Measurements from ENCODE around the gene CELF4. TPM values are rescaled to one million over a fixed set of nuclear protein-coding genes. Genes with fewer than 3 reads are reported as not detected.

Gene CELF4
- total RNA-seq, 2 donors from 2014 or later = 1.4 TPM; not detected in 1

- Histone ChIP-seq H3K4me1 (no peaks in the 10 kb centered on the region), H3K9ac (ENCODE audit: low read depth in 2 of 2, low read length in 2 of 2) (no peak overlapping the region), H3K27ac (no peak overlapping the region), H3K27me3 (no peaks in the 10 kb centered on the region), H3K36me3 (no peaks in the 10 kb centered on the region), H3K9me3 (no peaks in the 10 kb centered on the region), H3K4me3 (no peak overlapping the region)
- no peak for TF ChIP-seq CTCF (IDR thresholded peaks at IDR 0.05)
- intact Hi-C loops (cut with DNase I) = loop anchor here (5.0 kb wide), 1 partner anchor 196 kb away; no protein-coding TSS in a partner anchor
- DNase-seq = no peak
These were observed 224.0 kb downstream of the CELF4 start for GRCh38 chr18:37341473-37342086.

GRCh38 chr18:37341016-37341415 lies 224.6 kb downstream of the CELF4 start:
- Histone ChIP-seq H3K27ac (no peak overlapping the region), H3K27me3 (no peaks in the 10 kb centered on the region), H3K36me3 (no peaks in the 10 kb centered on the region), H3K4me1 (no peaks in the 10 kb centered on the region), H3K4me3 (no peak overlapping the region), H3K9me3 (no peaks in the 10 kb centered on the region), H3K9ac (ENCODE audit: low read depth in 2 of 2, low read length in 2 of 2) (no peak overlapping the region)
- TF ChIP-seq CTCF (IDR thresholded peaks at IDR 0.05) = no peak
- intact Hi-C loops (cut with DNase I) = loop anchor here (5.0 kb wide), 1 partner anchor 196 kb away; no protein-coding TSS in a partner anchor
- no peak for DNase-seq

GRCh38 chr18:37339701-37340215 lies 225.8 kb downstream of the CELF4 start:
- H3K4me1 ChIP-seq = no peaks in the 10 kb centered on the region
- H3K27me3 ChIP-seq = no peaks in the 10 kb centered on the region
- DNase-seq = no peak
- no peaks in the 10 kb centered on the region for H3K36me3 ChIP-seq
- intact Hi-C loops (cut with DNase I) = loop anchor here (5.0 kb wide), 1 partner anchor 198 kb away; no protein-coding TSS in a partner anchor
- no peak overlapping the region for H3K4me3 ChIP-seq
- no peaks in the 10 kb centered on the region for H3K9me3 ChIP-seq
- H3K27ac ChIP-seq = no peak overlapping the region
- TF ChIP-seq CTCF (IDR thresholded peaks at IDR 0.05) = no peak
- no peak overlapping the region for H3K9ac ChIP-seq (ENCODE audit: low read depth in 2 of 2, low read length in 2 of 2)

GRCh38 chr18:37336568-37337285 lies 228.9 kb downstream of the CELF4 start:
- intact Hi-C loops (cut with DNase I) = no loop called here
- Histone ChIP-seq H3K27ac (no peak overlapping the region), H3K9me3 (no peaks in the 10 kb centered on the region), H3K36me3 (no peaks in the 10 kb centered on the region), H3K27me3 (no peaks in the 10 kb centered on the region), H3K4me3 (no peak overlapping the region), H3K9ac (ENCODE audit: low read depth in 2 of 2, low read length in 2 of 2) (no peak overlapping the region), H3K4me1 (no peaks in the 10 kb centered on the region)
- TF ChIP-seq CTCF (IDR thresholded peaks at IDR 0.05) = no peak
- DNase-seq = no peak

- H3K9ac ChIP-seq (ENCODE audit: low read depth in 2 of 2, low read length in 2 of 2) = no peak overlapping the region
- intact Hi-C loops (cut with DNase I) = no loop called here
- no peaks in the 10 kb centered on the region for H3K27me3 ChIP-seq
- H3K4me1 ChIP-seq = no peaks in the 10 kb centered on the region
- no peak overlapping the region for H3K4me3 ChIP-seq
- no peak overlapping the region for H3K27ac ChIP-seq
- no peaks in the 10 kb centered on the region for H3K9me3 ChIP-seq
- no peaks in the 10 kb centered on the region for H3K36me3 ChIP-seq
- no peak for TF ChIP-seq CTCF (IDR thresholded peaks at IDR 0.05)
- no peak for DNase-seq
These were observed 230.2 kb downstream of the CELF4 start for GRCh38 chr18:37335409-37335736.

Measured in colonic mucosa (tissue), 4 donors.